Measurements from ENCODE around the gene TBKBP1. TPM values are rescaled to one million over a fixed set of nuclear protein-coding genes. Genes with fewer than 3 reads are reported as not detected.
A peak's percentile ranks its signal among the peaks of the same experiment; 100 is the strongest.

TBKBP1 gene
- total and polyA plus RNA-seq, 8 donors: 10.6 to 33.9 (median 25.9) TPM

GRCh38 chr17:47703671-47704070 is 9.7 kb downstream of the TBKBP1 start:
- intact Hi-C loops (cut with DNase I): no loop called here
- no peak for TF ChIP-seq CTCF (IDR thresholded peaks at IDR 0.05)
- H3K27ac ChIP-seq: peak overlapping the region in 1 of 2 donors; percentile 41

DNA sequence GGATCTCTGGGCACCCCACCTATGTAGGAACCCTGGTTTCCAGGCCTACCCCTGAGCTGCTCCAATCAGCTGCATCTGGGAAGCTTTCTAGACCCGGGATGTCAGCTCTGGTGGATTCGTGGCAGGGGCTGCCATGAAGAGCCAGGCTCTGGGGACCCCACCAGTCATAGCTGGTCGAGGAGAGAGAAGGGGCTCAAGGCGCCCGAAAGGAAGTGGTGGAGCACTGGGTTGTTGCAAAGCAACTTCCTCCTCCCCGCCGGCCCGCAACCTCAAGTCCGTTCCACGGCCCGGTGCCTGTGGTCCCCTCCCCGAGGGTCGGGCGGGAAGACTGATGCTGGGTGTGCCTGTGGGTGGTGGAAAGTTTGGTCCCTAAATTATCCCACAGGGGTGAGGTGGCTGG is 10.2 kb downstream of the TBKBP1 start:
- ATAC-seq (no peak), DNase-seq (peak in 1 of 4 donors; percentile 90)
- H3K4me1 ChIP-seq: peaks cover 0 to 49% of the 10 kb centered on the region in 2 donors
- intact Hi-C loops (cut with DNase I): no loop called here
- no peaks in the 10 kb centered on the region for H3K27me3 ChIP-seq
- peaks cover 0 to 39% of the 10 kb centered on the region in 2 donors for H3K36me3 ChIP-seq
- peak overlapping the region in 1 of 2 donors; percentile 6 for H3K27ac ChIP-seq
- no peak for TF ChIP-seq CTCF (IDR thresholded peaks at IDR 0.05)
- no peak overlapping the region for H3K4me3 ChIP-seq
- H3K9me3 ChIP-seq: no peaks in the 10 kb centered on the region

More at GRCh38 chr17:47703671-47704070, 9.7 kb downstream of the TBKBP1 start:
- ATAC-seq (no peak), DNase-seq (no peak)
- no peaks in the 10 kb centered on the region for H3K9me3 ChIP-seq
- no peaks in the 10 kb centered on the region for H3K27me3 ChIP-seq
- peaks cover 0 to 39% of the 10 kb centered on the region in 2 donors for H3K36me3 ChIP-seq
- peaks cover 0 to 51% of the 10 kb centered on the region in 2 donors for H3K4me1 ChIP-seq
- H3K4me3 ChIP-seq: no peak overlapping the region

- Histone ChIP-seq H3K36me3 (peaks cover 0 to 39% of the 10 kb centered on the region in 2 donors), H3K4me1 (peaks cover 0 to 49% of the 10 kb centered on the region in 2 donors), H3K4me3 (no peak overlapping the region), H3K27ac (no peak overlapping the region), H3K27me3 (no peaks in the 10 kb centered on the region), H3K9me3 (no peaks in the 10 kb centered on the region)
- intact Hi-C loops (cut with DNase I): no loop called here
- DNase-seq (peak in 1 of 4 donors; percentile 7), ATAC-seq (no peak)
- no peak for TF ChIP-seq CTCF (IDR thresholded peaks at IDR 0.05)
These were observed 10.8 kb downstream of the TBKBP1 start for GRCh38 chr17:47704736-47705135.

GRCh38 chr17:47705536-47706530 is 11.9 kb downstream of the TBKBP1 start:
- no peak overlapping the region for H3K27ac ChIP-seq
- no peaks in the 10 kb centered on the region for H3K27me3 ChIP-seq
- no peaks in the 10 kb centered on the region for H3K9me3 ChIP-seq
- peaks cover 0 to 49% of the 10 kb centered on the region in 2 donors for H3K4me1 ChIP-seq
- ATAC-seq (no peak), DNase-seq (peak in 1 of 4 donors; percentile 11)
- H3K4me3 ChIP-seq: no peak overlapping the region
- H3K36me3 ChIP-seq: peaks cover 0 to 39% of the 10 kb centered on the region in 2 donors
- TF ChIP-seq CTCF (IDR thresholded peaks at IDR 0.05): no peak
- intact Hi-C loops (cut with DNase I): no loop called here
